WTC11 (cell line): ENCODE data around the gene MEIS1. TPM values are rescaled to one million over a fixed set of nuclear protein-coding genes. Genes with fewer than 3 reads are reported as not detected.
A peak's percentile ranks its signal among the peaks of the same experiment; 100 is the strongest.

Experiments used
- ATAC-seq: fragments of 200-7000 bp; cut with Tn5 transposase; 2 replicates; pipeline ENCODE4 v1.10.0; 2021; ENCODE audit warnings: mild to moderate bottlenecking, moderate library complexity
- CTCF ChIA-PET: fragments of 300-600 bp; sonication (Branson Sonifier 250); formaldehyde crosslinking; loops from one replicate; lab custom pipeline; 2021; ENCODE audit warnings: antibody characterized with exemption; lab: Charles Lee
- POLR2A ChIA-PET: fragments of 350-600 bp; sonication (Branson Sonifier 250); formaldehyde crosslinking; loops from one replicate; lab custom pipeline; 2021; ENCODE audit warnings: antibody characterized with exemption; lab: Charles Lee
- DNase-seq: peaks from one replicate; pipeline ENCODE4 v3.0.0; 2021; ENCODE audit warnings: low spot score
- H3K27ac Mint-ChIP-seq: 2 replicates; pipeline ENCODE4 v1.8.0; 2021; ENCODE audit warnings: mixed read lengths
- H3K27me3 Mint-ChIP-seq: 2 replicates; pipeline ENCODE4 v1.8.0; 2021; ENCODE audit warnings: low read depth, mild to moderate bottlenecking, moderate library complexity, mixed read lengths
- H3K36me3 Mint-ChIP-seq: 2 replicates; pipeline ENCODE4 v1.8.0; 2021; ENCODE audit warnings: mixed read lengths
- H3K4me1 Mint-ChIP-seq: 2 replicates; pipeline ENCODE4 v1.8.0; 2022; ENCODE audit warnings: mixed read lengths
- H3K4me3 Mint-ChIP-seq: 2 replicates; pipeline ENCODE4 v1.8.0; 2021; ENCODE audit warnings: mild to moderate bottlenecking, moderate library complexity, mixed read lengths
- H3K9me3 Mint-ChIP-seq: 2 replicates; pipeline ENCODE4 v1.8.0; 2021; ENCODE audit warnings: mixed read lengths
- AR ChIP-seq: fragments of 250-450 bp; sonication (Bioruptor Pico); IDR thresholded peaks from 2 replicates; pipeline ENCODE4 v1.9.0; 2021; ENCODE audit warnings: mild to moderate bottlenecking
- E2F4 ChIP-seq: sonication (generic); formaldehyde crosslinking; IDR thresholded peaks from 2 replicates; pipeline ENCODE4 v1.8.1; 2022; ENCODE audit warnings: low read depth, mild to moderate bottlenecking, moderate library complexity, missing genetic modification reagents, borderline replicate concordance
- FOXJ3 ChIP-seq: sonication (generic); formaldehyde crosslinking; IDR thresholded peaks from 2 replicates; pipeline ENCODE4 v1.9.0; 2021; ENCODE audit warnings: missing genetic modification reagents, mild to moderate bottlenecking, borderline replicate concordance
- NR3C1 ChIP-seq: sonication (generic); formaldehyde crosslinking; conservative IDR thresholded peaks from 2 replicates; pipeline ENCODE4 v1.8.1; 2023; ENCODE audit warnings: low read depth, mild to moderate bottlenecking, missing genetic modification reagents
- TCF7 ChIP-seq: sonication (generic); formaldehyde crosslinking; IDR thresholded peaks from 2 replicates; pipeline ENCODE4 v1.8.0; 2022; ENCODE audit warnings: mild to moderate bottlenecking, low read depth, missing genetic modification reagents, moderate library complexity
- TEAD1 ChIP-seq: sonication (generic); formaldehyde crosslinking; IDR thresholded peaks from 2 replicates; pipeline ENCODE4 v1.8.0; 2022; ENCODE audit warnings: mild to moderate bottlenecking, missing genetic modification reagents
- ZNF121 ChIP-seq: sonication (generic); formaldehyde crosslinking; IDR thresholded peaks from 2 replicates; pipeline ENCODE4 v1.8.0; 2023; ENCODE audit warnings: missing genetic modification reagents
- total RNA-seq: library from RNA; stranded (reverse); gene quantifications from 3 replicates; pipeline ENCODE4 v1.2.3, GENCODE V29; 2021
- TF ChIP-seq, protein P1 (sequence below): sonication (generic); formaldehyde crosslinking; IDR thresholded peaks from 2 replicates; pipeline ENCODE4 v1.8.0; 2022; ENCODE audit warnings: missing genetic modification reagents
- TF ChIP-seq, protein P2 (sequence below): sonication (generic); formaldehyde crosslinking; IDR thresholded peaks from 2 replicates; pipeline ENCODE4 v1.8.1; 2023; ENCODE audit warnings: mild to moderate bottlenecking, missing genetic modification reagents
- TF ChIP-seq, protein P3 (sequence below): fragments of 200-600 bp; IDR thresholded peaks from 2 replicates; pipeline ENCODE4 v1.8.0; 2022; ENCODE audit warnings: antibody characterized with exemption

Gene MEIS1
- total RNA-seq, 1 experiment from 2014 or later: 0.48 TPM

DNA sequence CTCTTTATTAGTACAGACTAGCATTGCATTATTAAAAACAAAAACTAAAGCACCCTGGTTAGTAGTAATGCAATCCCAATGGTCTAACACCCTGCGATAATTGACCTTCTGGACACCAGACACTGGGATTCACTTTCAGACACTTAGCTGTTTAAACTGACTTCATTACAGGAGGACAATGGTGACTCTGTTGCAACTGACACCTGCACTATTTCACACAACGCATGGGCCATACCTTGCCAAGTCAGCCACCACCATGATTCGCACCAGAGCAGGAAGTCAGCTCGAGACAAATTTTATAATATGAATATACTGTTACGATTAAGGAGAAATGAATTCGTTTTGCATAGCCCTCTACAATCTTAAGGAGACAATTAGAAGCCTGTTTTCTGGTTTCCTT, 150.7 kb downstream of the MEIS1 start (continued):
- TF ChIP-seq, protein P1, sequence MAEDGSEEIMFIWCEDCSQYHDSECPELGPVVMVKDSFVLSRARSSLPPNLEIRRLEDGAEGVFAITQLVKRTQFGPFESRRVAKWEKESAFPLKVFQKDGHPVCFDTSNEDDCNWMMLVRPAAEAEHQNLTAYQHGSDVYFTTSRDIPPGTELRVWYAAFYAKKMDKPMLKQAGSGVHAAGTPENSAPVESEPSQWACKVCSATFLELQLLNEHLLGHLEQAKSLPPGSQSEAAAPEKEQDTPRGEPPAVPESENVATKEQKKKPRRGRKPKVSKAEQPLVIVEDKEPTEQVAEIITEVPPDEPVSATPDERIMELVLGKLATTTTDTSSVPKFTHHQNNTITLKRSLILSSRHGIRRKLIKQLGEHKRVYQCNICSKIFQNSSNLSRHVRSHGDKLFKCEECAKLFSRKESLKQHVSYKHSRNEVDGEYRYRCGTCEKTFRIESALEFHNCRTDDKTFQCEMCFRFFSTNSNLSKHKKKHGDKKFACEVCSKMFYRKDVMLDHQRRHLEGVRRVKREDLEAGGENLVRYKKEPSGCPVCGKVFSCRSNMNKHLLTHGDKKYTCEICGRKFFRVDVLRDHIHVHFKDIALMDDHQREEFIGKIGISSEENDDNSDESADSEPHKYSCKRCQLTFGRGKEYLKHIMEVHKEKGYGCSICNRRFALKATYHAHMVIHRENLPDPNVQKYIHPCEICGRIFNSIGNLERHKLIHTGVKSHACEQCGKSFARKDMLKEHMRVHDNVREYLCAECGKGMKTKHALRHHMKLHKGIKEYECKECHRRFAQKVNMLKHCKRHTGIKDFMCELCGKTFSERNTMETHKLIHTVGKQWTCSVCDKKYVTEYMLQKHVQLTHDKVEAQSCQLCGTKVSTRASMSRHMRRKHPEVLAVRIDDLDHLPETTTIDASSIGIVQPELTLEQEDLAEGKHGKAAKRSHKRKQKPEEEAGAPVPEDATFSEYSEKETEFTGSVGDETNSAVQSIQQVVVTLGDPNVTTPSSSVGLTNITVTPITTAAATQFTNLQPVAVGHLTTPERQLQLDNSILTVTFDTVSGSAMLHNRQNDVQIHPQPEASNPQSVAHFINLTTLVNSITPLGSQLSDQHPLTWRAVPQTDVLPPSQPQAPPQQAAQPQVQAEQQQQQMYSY (CRISPR knock-in tag): no peak
- TF ChIP-seq, all 79 proteins: peak for 0

- CTCF ChIA-PET: interaction anchor here (0.6 to 1.4 kb wide), 23 partner anchors 9 to 1253 kb away, joined by 3 to 7 read pairs (median 3); no protein-coding TSS in a partner anchor
- H3K27me3 Mint-ChIP-seq: peaks cover 11% of the 10 kb centered on the region
- peak; percentile 71 for DNase-seq
Measured at GRCh38 chr2:66587216-66587615, 152.3 kb downstream of the MEIS1 start.

GRCh38 chr2:66594001-66594400, 159.1 kb downstream of the MEIS1 start:
- H3K4me3 Mint-ChIP-seq: no peak overlapping the region
- no peaks in the 10 kb centered on the region for H3K36me3 Mint-ChIP-seq
- H3K9me3 Mint-ChIP-seq: peaks cover 14% of the 10 kb centered on the region
- H3K4me1 Mint-ChIP-seq: peaks cover 14% of the 10 kb centered on the region
- ChIA-PET CTCF (no interaction called here), POLR2A (no interaction called here)
- H3K27ac Mint-ChIP-seq: no peak overlapping the region
- TF ChIP-seq ZNF121 (CRISPR knock-in tag): no peak
- no peak for TF ChIP-seq TCF7 (CRISPR knock-in tag)
- no peak for TF ChIP-seq AR
- no peak for TF ChIP-seq E2F4 (CRISPR knock-in tag)
- TF ChIP-seq FOXJ3 (CRISPR knock-in tag): no peak
- DNase-seq (no peak), ATAC-seq (no peak)
- no peaks in the 10 kb centered on the region for H3K27me3 Mint-ChIP-seq

More at GRCh38 chr2:66587216-66587615, 152.3 kb downstream of the MEIS1 start:
- TF ChIP-seq NR3C1 (CRISPR knock-in tag) (no peak), TEAD1 (CRISPR knock-in tag) (0 out of 2 replicates have a peak, but pooled peaks have one; percentile 29)
- TF ChIP-seq, protein P2, sequence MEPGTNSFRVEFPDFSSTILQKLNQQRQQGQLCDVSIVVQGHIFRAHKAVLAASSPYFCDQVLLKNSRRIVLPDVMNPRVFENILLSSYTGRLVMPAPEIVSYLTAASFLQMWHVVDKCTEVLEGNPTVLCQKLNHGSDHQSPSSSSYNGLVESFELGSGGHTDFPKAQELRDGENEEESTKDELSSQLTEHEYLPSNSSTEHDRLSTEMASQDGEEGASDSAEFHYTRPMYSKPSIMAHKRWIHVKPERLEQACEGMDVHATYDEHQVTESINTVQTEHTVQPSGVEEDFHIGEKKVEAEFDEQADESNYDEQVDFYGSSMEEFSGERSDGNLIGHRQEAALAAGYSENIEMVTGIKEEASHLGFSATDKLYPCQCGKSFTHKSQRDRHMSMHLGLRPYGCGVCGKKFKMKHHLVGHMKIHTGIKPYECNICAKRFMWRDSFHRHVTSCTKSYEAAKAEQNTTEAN (CRISPR knock-in tag): no peak
- TF ChIP-seq, protein P3, sequence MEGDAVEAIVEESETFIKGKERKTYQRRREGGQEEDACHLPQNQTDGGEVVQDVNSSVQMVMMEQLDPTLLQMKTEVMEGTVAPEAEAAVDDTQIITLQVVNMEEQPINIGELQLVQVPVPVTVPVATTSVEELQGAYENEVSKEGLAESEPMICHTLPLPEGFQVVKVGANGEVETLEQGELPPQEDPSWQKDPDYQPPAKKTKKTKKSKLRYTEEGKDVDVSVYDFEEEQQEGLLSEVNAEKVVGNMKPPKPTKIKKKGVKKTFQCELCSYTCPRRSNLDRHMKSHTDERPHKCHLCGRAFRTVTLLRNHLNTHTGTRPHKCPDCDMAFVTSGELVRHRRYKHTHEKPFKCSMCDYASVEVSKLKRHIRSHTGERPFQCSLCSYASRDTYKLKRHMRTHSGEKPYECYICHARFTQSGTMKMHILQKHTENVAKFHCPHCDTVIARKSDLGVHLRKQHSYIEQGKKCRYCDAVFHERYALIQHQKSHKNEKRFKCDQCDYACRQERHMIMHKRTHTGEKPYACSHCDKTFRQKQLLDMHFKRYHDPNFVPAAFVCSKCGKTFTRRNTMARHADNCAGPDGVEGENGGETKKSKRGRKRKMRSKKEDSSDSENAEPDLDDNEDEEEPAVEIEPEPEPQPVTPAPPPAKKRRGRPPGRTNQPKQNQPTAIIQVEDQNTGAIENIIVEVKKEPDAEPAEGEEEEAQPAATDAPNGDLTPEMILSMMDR: peak; percentile 30; the same call in 1 of the 2 replicates
- TF ChIP-seq, all 79 proteins: peak for 2
- POLR2A ChIA-PET: no interaction called here
- ATAC-seq: peak; percentile 95
- no peaks in the 10 kb centered on the region for H3K4me1 Mint-ChIP-seq
- H3K27ac Mint-ChIP-seq: no peak overlapping the region
- H3K9me3 Mint-ChIP-seq: peaks cover 3% of the 10 kb centered on the region; the same call in 1 of the 2 replicates
- no peaks in the 10 kb centered on the region for H3K36me3 Mint-ChIP-seq
- no peak overlapping the region for H3K4me3 Mint-ChIP-seq
